ENCODE measurements around the gene SSMEM1.
"Not testable (repeated sequence)": the region's sequence is repeated elsewhere in the genome, so short reads cannot be mapped to it uniquely, and the experiment has no call there.

The SSMEM1 gene

DNA sequence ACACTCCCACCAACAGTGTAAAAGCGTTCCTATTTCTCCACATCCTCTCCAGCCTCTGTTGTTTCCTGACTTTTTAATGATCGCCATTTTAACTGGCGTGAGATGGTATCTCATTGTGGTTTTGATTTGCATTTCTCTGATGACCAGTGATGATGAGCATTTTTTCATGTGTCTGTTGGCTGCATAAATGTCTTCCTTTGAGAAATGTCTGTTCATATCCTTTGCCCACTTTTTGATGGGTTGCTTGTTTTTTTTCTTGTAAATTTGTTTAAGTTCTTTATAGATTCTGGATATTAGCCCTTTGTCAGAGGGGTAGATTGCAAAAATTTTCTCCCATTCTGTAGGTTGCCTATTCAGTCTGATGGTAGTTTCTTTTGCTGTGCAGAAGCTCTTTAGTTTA lies 42.0 kb downstream of the SSMEM1 start:
- not testable (repeated sequence) for DNase-seq (ENCODE audit: low read depth)

DNA sequence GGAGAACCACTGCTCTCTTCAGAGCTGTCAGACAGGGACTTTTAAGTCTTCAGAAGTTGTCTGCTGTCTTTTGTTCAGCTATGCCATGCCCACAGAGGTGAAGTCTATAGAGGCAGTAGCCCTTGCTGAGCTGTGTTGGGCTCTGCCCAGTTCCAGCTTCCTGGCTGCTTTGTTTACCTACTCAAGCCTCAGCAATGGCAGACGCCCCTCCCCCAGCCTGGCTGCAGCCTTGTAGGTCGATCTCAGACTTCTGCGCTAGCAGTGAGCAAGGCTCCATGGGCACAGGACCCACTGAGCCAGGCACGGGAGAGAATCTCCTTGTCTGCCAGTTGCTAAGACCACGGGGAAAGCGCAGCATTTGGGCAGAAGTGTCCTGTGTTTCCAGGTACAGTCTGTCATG lies 46.9 kb downstream of the SSMEM1 start:
- no peak for DNase-seq (ENCODE audit: low read depth)

DNA sequence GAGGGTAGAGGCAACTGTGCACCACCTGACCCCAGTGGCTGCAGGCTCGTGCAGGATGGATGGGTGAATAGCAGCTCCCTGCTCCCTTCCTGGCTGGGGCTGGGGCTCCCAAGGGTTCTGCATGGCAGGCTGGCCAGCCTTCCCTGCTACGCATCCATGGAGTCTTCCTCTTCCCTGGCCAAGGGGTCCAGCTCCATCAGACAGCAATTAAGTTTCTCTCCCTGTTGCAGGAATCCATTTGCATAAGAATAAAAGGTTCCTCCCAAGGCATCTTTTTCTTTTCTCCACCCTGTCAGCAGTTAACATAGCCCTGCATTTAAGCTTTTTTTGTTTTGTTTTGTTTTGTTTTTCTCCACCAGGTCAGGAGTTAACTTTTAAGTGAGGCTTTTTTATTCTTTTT lies 49.0 kb downstream of the SSMEM1 start:
- no peak for DNase-seq (ENCODE audit: low read depth)

DNA sequence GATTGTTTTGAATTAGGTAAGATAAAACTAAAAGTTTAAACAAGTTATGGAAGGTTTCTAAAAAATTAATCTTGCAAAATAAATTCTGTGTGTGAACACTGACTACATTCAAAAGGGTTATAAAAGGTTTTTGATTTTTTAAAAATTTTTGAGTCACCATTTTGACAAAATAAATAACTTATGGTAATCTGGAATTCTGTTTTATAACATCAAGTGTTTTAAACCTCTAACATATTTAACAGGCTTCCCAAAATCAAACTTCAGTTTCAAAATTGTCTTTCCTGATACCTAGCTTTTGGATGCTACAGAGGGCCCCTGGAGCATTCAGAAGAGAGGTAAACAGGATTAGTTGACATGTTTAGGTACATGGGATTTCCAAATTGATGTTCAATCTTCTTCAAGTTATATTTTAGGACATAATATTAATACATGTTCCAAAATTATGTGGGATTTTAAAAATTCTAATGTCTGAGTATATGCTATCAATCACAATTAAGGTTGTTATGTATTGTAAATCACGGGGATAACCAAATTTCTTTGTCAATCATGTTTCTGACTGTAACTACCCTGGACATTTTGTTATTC lies 50.9 kb downstream of the SSMEM1 start:
- DNase-seq (ENCODE audit: low read depth): no peak

DNA sequence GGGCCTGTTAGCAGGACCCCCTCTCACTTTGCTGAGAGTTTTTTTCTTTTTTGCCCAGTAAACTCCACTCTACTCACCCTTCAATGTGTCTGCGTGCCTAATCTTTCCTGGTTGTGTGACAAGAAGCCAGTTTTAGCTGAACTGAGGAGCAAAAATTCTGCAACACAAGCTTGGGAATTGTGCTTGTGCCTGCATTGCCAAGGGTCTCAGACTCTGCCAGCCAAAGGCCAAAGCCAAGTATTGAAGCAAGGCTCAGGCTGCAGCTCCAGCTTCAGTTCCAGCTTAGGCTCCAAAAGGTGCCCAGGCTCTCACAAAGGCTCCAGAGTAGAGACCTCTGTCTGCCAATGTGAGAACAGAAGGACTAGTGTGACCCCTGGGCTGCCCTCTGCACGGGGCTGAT lies 54.8 kb downstream of the SSMEM1 start:
- no peak for DNase-seq (ENCODE audit: low read depth)

DNA sequence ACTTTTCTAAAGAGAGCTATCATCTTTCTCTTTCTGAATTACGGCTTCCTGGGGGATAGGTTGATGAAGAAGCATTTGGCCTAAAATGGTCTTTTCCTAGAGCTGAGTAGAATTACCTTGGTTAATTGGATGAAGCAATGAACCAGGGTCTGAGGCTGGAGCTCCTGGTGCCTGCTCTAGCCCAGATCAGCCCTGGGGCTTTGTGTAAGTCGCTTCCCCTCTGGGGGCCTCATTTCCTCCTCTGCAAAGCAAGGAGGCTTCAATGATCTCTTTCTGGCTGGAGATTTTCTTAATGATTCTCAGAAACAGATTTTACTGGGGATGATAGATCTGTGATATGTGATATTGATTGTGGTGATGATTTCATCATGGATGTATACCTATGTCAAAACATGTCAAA lies 55.5 kb downstream of the SSMEM1 start:
- no peak for DNase-seq (ENCODE audit: low read depth)
